BJ (cell line): ENCODE data around the gene SEC14L5. TPM values are rescaled to one million over a fixed set of nuclear protein-coding genes. Genes with fewer than 3 reads are reported as not detected.

ENCODE experiments used
- CTCF ChIA-PET: fragments of 350-600 bp; formaldehyde crosslinking; extraction: SDS; loops from one replicate; lab custom pipeline; 2021; ENCODE audit warnings: antibody characterized with exemption, inconsistent platforms; lab: Yijun Ruan, JAX
- POLR2A ChIA-PET: fragments of 300-600 bp; sonication (Branson Sonifier 250); formaldehyde crosslinking; extraction: SDS; loops from one replicate; lab custom pipeline; 2021; ENCODE audit warnings: antibody characterized with exemption; lab: Charles Lee
- DNase-seq: peaks from one replicate; pipeline ENCODE4 v3.0.0-alpha.2; 2011; ENCODE audit warnings: low read depth
- H3K27me3 ChIP-seq: 2 replicates; pipeline ENCODE4 v1.6.0; 2011; ENCODE audit warnings: low read length; ENCODE audit not compliant: control insufficient read depth, insufficient read depth
- H3K36me3 ChIP-seq: 2 replicates; pipeline ENCODE4 v1.5.1; 2011; ENCODE audit warnings: low read length; ENCODE audit not compliant: control insufficient read depth, insufficient read depth
- H3K4me3 ChIP-seq: 2 replicates; pipeline ENCODE4 v1.5.1; 2011; ENCODE audit warnings: low read depth, mild to moderate bottlenecking, control low read depth, low read length
- polyA plus RNA-seq: library from polyadenylated mRNA; depleted of rRNA; stranded (reverse); fragments of >200 nt; gene quantifications from 2 replicates; pipeline ENCODE4 v1.2.3, GENCODE V29; 2011
- TF ChIP-seq, protein P1 (sequence below): IDR thresholded peaks from 2 replicates; pipeline ENCODE4 v1.5.1; 2011; ENCODE audit warnings: low read depth, mild to moderate bottlenecking, control low read depth, inconsistent platforms, low read length, moderate library complexity; ENCODE audit not compliant: insufficient read depth

The SEC14L5 gene
- polyA plus RNA-seq, 1 experiment, result not detected

DNA sequence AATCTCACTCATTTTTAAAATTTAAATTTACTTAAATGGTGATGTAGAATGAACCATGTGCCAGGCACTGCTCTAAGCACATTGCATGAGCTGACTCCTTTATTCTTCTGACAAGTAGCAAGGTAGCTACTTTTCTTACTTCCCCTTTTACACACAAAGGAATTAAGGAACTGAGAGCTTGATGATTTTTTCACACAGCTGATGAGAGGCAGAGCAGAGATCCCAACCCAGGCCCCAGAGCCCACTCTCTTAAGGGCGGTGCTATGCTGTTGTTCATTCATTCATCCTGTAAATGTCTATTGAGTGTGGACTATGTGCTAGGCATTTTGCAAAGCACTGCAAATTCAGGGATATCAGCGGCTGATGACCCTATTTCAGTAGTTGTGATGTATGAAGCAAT, 17.9 kb downstream of the SEC14L5 start:
- Histone ChIP-seq H3K4me3 (no peak overlapping the region), H3K36me3 (no peaks in the 10 kb centered on the region), H3K27me3 (peaks cover 2% of the 10 kb centered on the region; the same call in 1 of the 2 replicates)
- TF ChIP-seq, protein P1, sequence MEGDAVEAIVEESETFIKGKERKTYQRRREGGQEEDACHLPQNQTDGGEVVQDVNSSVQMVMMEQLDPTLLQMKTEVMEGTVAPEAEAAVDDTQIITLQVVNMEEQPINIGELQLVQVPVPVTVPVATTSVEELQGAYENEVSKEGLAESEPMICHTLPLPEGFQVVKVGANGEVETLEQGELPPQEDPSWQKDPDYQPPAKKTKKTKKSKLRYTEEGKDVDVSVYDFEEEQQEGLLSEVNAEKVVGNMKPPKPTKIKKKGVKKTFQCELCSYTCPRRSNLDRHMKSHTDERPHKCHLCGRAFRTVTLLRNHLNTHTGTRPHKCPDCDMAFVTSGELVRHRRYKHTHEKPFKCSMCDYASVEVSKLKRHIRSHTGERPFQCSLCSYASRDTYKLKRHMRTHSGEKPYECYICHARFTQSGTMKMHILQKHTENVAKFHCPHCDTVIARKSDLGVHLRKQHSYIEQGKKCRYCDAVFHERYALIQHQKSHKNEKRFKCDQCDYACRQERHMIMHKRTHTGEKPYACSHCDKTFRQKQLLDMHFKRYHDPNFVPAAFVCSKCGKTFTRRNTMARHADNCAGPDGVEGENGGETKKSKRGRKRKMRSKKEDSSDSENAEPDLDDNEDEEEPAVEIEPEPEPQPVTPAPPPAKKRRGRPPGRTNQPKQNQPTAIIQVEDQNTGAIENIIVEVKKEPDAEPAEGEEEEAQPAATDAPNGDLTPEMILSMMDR, result no peak
- no peak for DNase-seq
- ChIA-PET CTCF (no interaction called here), POLR2A (no interaction called here)

GRCh38 chr16:4976611-4977145, 18.5 kb downstream of the SEC14L5 start:
- H3K27me3 ChIP-seq, result peaks cover 2% of the 10 kb centered on the region; the same call in 1 of the 2 replicates
- ChIA-PET POLR2A (no interaction called here), CTCF (no interaction called here)
- no peak overlapping the region for H3K4me3 ChIP-seq
- DNase-seq, result no peak
- H3K36me3 ChIP-seq, result no peaks in the 10 kb centered on the region
- TF ChIP-seq, protein P1, result no peak

DNA sequence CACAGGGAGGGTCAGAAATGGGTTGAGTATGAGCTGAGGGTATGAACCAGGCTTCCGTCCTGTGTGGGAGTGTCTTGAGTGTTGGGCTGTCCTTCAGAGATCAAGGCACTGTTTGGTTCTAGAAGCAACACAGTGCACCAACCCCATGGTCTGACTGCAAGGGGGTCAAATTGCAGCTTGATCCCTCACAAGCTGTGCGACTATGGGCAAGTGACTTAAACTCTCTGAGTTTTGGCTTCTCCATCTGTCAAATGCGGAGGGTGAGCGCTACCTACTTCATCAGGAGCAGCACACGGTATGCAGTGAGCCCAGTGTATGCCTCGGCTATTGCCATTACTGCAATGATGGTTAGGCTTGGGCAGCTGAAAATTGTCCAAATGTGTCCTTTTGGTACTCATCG, 21.0 kb downstream of the SEC14L5 start:
- ChIA-PET CTCF (no interaction called here), POLR2A (no interaction called here)
- no peak for DNase-seq
- no peaks in the 10 kb centered on the region for H3K36me3 ChIP-seq
- peaks cover 5% of the 10 kb centered on the region for H3K27me3 ChIP-seq
- TF ChIP-seq, protein P1, result no peak
- no peak overlapping the region for H3K4me3 ChIP-seq

DNA sequence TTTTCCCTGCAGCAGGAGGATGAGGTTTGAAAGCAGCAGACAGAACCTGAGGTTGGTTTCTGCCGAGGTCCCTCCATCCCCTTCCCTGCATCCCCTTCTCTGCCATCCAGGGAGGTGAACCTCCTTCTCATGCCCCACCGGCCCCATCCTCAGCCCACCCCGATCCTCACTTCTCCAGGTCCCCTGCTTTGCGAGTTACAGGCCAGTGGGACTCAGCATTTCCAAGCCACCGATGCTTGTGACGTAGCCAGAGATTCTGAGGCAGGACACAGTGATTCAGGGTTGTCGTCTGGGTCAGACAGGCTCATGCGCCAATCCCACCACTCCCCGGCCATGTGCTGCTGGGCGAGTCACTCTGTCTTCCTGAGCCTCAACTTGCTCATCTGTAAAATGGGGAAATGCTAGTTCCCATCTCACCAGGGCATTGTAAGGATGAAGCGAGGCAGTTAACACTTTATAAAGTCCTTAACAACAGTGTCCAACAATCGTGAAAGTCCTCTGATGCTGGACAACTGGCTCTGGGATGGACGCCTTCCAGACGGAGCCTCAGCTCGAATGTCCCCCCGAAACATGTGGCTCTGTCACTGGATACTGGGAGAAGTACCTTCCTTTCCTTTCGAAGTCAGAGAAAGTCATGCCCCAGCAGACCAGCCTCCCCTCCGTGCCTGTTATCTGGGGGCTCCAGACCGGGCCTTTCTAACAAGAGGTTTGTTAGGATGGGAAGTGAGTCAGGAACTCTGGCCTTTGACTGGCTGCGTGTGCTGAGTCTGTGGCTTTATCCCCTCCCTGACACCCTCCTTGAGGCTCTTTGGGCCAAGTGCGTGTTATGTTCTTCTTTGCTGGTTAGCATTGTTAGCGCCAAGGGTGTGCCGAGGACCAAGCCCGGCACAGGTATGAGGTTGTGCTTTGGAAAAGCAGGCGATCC, 21.9 kb downstream of the SEC14L5 start:
- H3K4me3 ChIP-seq, result no peak overlapping the region
- DNase-seq, result no peak
- no peaks in the 10 kb centered on the region for H3K36me3 ChIP-seq
- CTCF ChIA-PET, result no interaction called here
- TF ChIP-seq, protein P1, result no peak
- H3K27me3 ChIP-seq, result peaks cover 5% of the 10 kb centered on the region
- POLR2A ChIA-PET, result no interaction called here

GRCh38 chr16:4980691-4981090, 22.6 kb downstream of the SEC14L5 start:
- CTCF ChIA-PET, result no interaction called here

More at GRCh38 chr16:4980691-4981090, 22.6 kb downstream of the SEC14L5 start:
- POLR2A ChIA-PET, result no interaction called here
- TF ChIP-seq, protein P1, result no peak
- Histone ChIP-seq H3K4me3 (no peak overlapping the region), H3K36me3 (no peaks in the 10 kb centered on the region), H3K27me3 (peaks cover 5% of the 10 kb centered on the region)
- no peak for DNase-seq
